GM12891 (cell line): ENCODE measurements around the gene FAM89B.

Experiments
- POLR2A ChIP-seq: IDR thresholded peaks from 2 replicates; pipeline ENCODE4 v1.6.1; 2011; ENCODE audit warnings: low read depth, low read length, control low read depth
- POLR2AphosphoS5 ChIP-seq: IDR thresholded peaks from 2 replicates; pipeline ENCODE4 v1.6.1; 2011; ENCODE audit warnings: low read depth, low read length, control low read depth
- SPI1 ChIP-seq: IDR thresholded peaks from 2 replicates; pipeline ENCODE4 v1.6.1; 2011; ENCODE audit warnings: low read depth, low read length, control low read depth
- TAF1 ChIP-seq: IDR thresholded peaks from 2 replicates; pipeline ENCODE4 v1.6.1; 2011; ENCODE audit warnings: low read depth, low read length, control low read depth

- no peak for TF ChIP-seq POLR2A
- TF ChIP-seq POLR2AphosphoS5 = no peak
- TF ChIP-seq TAF1 = no peak
- TF ChIP-seq SPI1 = no peak
Measured at GRCh38 chr11:65526744-65527143, 45.6 kb upstream of the FAM89B start.
